K562 (cell line): ENCODE data around the gene MCC. TPM values are rescaled to one million over a fixed set of nuclear protein-coding genes. Genes with fewer than 3 reads are reported as not detected.

Source experiments
- ATAC-seq: fragments of 200-7000 bp; cut with Tn5 transposase; 3 replicates; pipeline ENCODE4 v1.9.1; 2020; ENCODE audit warnings: moderate library complexity
- BruUV-seq: library from RNA; stranded (reverse); fragments of 400-500 nt; replicated peaks from 2 replicates; lab custom pipeline; 2021; lab: Mats Ljungman, UMichigan
- CTCF ChIA-PET: fragments of 300-600 bp; formaldehyde crosslinking; extraction: SDS; loops from one replicate; lab custom pipeline; 2021; ENCODE audit warnings: low intra/inter-chr PET ratio; lab: Yijun Ruan, JAX
- POLR2A ChIA-PET: fragments of 300-600, 350-650 bp; sonication (Branson Sonifier 250); formaldehyde crosslinking; extraction: SDS; loops from one replicate; lab custom pipeline; 2021; ENCODE audit warnings: antibody characterized with exemption, inconsistent platforms; lab: Yijun Ruan, JAX
- DNase-seq, 4 experiments: peaks; one replicate each; pipeline versions ENCODE4 v3.0.0 to v3.0.0-alpha.2; 2011 to 2018; ENCODE audit warnings: low spot score in 3 of 4, mixed read lengths in 3 of 4; ENCODE audit errors: extremely low read depth in 1 of 4
- FAIRE-seq: peaks from 2 replicates; lab custom pipeline; 2011; peaks lifted over from hg19 to GRCh38; lab: Jason Lieb, UNC
- H2AFZ ChIP-seq: 2 replicates; pipeline ENCODE4 v1.6.0; 2011; ENCODE audit warnings: low read depth, low read length, control low read depth, inconsistent platforms
- H3K27ac ChIP-seq: fragments of 200-600 bp; 3 replicates; pipeline ENCODE4 v1.8.0; 2011; ENCODE audit warnings: low read depth, mild to moderate bottlenecking, control low read depth, inconsistent platforms, low read length, moderate library complexity, mixed read lengths; ENCODE audit errors: extremely low read depth
- H3K27me3 ChIP-seq, 2 experiments: fragments of 300-600 bp in 1 of 2; 2 replicates in 1 of 2; 3 replicates in 1 of 2; pipeline versions ENCODE4 v1.6.0 to v1.8.0; 2011; ENCODE audit warnings: inconsistent platforms in 2 of 2, low read length in 2 of 2, mild to moderate bottlenecking in 1 of 2, mixed read lengths in 1 of 2, moderate library complexity in 1 of 2; ENCODE audit not compliant: control insufficient read depth in 2 of 2, insufficient read depth in 2 of 2
- H3K36me3 ChIP-seq: fragments of 300-600 bp; 3 replicates; pipeline ENCODE4 v1.8.0; 2011; ENCODE audit warnings: mild to moderate bottlenecking, low read length, inconsistent platforms; ENCODE audit not compliant: control insufficient read depth, insufficient read depth
- H3K4me1 ChIP-seq, 2 experiments: fragments of 200-600 bp in 1 of 2; replicated peaks in 1 of 2; 2 replicates in 1 of 2; 3 replicates in 1 of 2; pipeline versions ENCODE4 v1.5.1 to v1.8.0; 2011; ENCODE audit warnings: inconsistent platforms in 2 of 2, low read length in 2 of 2, mild to moderate bottlenecking in 1 of 2, mixed read lengths in 1 of 2, moderate library complexity in 1 of 2; ENCODE audit not compliant: control insufficient read depth in 2 of 2, insufficient read depth in 2 of 2
- H3K4me2 ChIP-seq: 2 replicates; pipeline ENCODE4 v1.6.1; 2011; ENCODE audit warnings: low read length, control low read depth, inconsistent platforms, mixed read lengths; ENCODE audit not compliant: insufficient read depth
- H3K4me3 ChIP-seq: fragments of 200-600 bp; sonication (generic), shearing (Covaris generic); 2 replicates; pipeline ENCODE4 v1.5.1; 2016; ENCODE audit warnings: control low read depth, inconsistent platforms
- H3K79me2 ChIP-seq: fragments of 200-600 bp; 3 replicates; pipeline ENCODE4 v1.8.0; 2011; ENCODE audit warnings: low read length, inconsistent platforms; ENCODE audit not compliant: control insufficient read depth, insufficient read depth
- H3K9ac ChIP-seq, 2 experiments: 2 replicates each; pipeline versions ENCODE4 v1.6.0 to v1.6.1; 2011; ENCODE audit warnings: low read depth in 2 of 2, low read length in 2 of 2, control low read depth in 1 of 2, inconsistent platforms in 1 of 2, mild to moderate bottlenecking in 1 of 2, mixed read lengths in 1 of 2; ENCODE audit not compliant: insufficient read depth in 1 of 2
- H3K9me1 ChIP-seq: one replicate; pipeline ENCODE4 v1.6.0; 2011; ENCODE audit warnings: inconsistent platforms, mild to moderate bottlenecking, low read length, moderate library complexity; ENCODE audit not compliant: control insufficient read depth, insufficient read depth
- H3K9me3 ChIP-seq: replicated peaks from 2 replicates; pipeline ENCODE4 v1.5.1; 2011; ENCODE audit warnings: low read depth, low read length, inconsistent platforms; ENCODE audit not compliant: control insufficient read depth, insufficient read depth
- H4K20me1 ChIP-seq: replicated peaks from 2 replicates; pipeline ENCODE4 v1.6.1; 2011; ENCODE audit warnings: low read length, inconsistent platforms, mixed read lengths; ENCODE audit not compliant: control insufficient read depth, insufficient read depth
- BRD9 ChIP-seq: fragments of 450-650 bp; IDR thresholded peaks from 2 replicates; pipeline ENCODE4 v1.6.1; 2018; ENCODE audit warnings: low read depth; ENCODE audit not compliant: partially characterized antibody
- CHD2 ChIP-seq: IDR thresholded peaks from 2 replicates; pipeline ENCODE4 v1.6.1; 2011; ENCODE audit warnings: low read depth, low read length
- CXXC5 ChIP-seq: fragments of 250-450 bp; sonication (Bioruptor Pico); IDR thresholded peaks from 2 replicates; pipeline ENCODE4 v1.8.0; 2022; ENCODE audit warnings: inconsistent platforms, mild to moderate bottlenecking, moderate library complexity
- HCFC1 ChIP-seq: IDR thresholded peaks from 2 replicates; pipeline ENCODE4 v1.6.1; 2012; ENCODE audit warnings: low read depth, low read length, improper control_type of control experiment
- HNRNPL ChIP-seq: fragments of 200-400 bp; formaldehyde crosslinking; IDR thresholded peaks from 2 replicates; pipeline ENCODE4 v1.6.1; 2017; ENCODE audit warnings: low read depth, mild to moderate bottlenecking, low read length
- MEF2D ChIP-seq: conservative IDR thresholded peaks from 2 replicates; pipeline ENCODE4 v1.6.1; 2016; ENCODE audit warnings: low read depth, missing genetic modification characterization, missing compliant biosample characterization
- NEUROD1 ChIP-seq: fragments of 150-350 bp; IDR thresholded peaks from 2 replicates; pipeline ENCODE4 v1.6.1; 2014; ENCODE audit warnings: borderline replicate concordance, low read length, low read depth; ENCODE audit not compliant: partially characterized antibody
- RBM39 ChIP-seq: fragments of 200-400 bp; formaldehyde crosslinking; optimal IDR thresholded peaks from 2 replicates; pipeline ENCODE3; 2018; ENCODE audit warnings: low read depth, low read length
- SPI1 ChIP-seq: IDR thresholded peaks from 2 replicates; pipeline ENCODE4 v1.6.1; 2011; ENCODE audit warnings: low read depth, low read length, control low read depth, borderline replicate concordance
- SRF ChIP-seq, 2 experiments: fragments of 250-450, 450-650 bp in 1 of 2; sonication (Bioruptor Pico) in 1 of 2; sonication (generic) in 1 of 2; formaldehyde crosslinking; IDR thresholded peaks; 2 replicates each; pipeline versions ENCODE4 v1.5.0 to v1.5.1; 2020 to 2022; ENCODE audit warnings: mild to moderate bottlenecking in 1 of 2, missing genetic modification reagents in 1 of 2
- TBL1XR1 ChIP-seq, 2 experiments: IDR thresholded peaks; 2 replicates each; pipeline ENCODE4 v1.6.1; 2012; ENCODE audit warnings: improper control_type of control experiment in 2 of 2, low read length in 2 of 2, mild to moderate bottlenecking in 1 of 2
- TEAD4 ChIP-seq, 2 experiments: sonication (generic) in 1 of 2; formaldehyde crosslinking in 1 of 2; IDR thresholded peaks; 2 replicates each; pipeline versions ENCODE4 v1.6.1 to v1.8.0; 2012 to 2022; ENCODE audit warnings: borderline replicate concordance in 1 of 2, inconsistent platforms in 1 of 2, low read length in 1 of 2, mild to moderate bottlenecking in 1 of 2, missing genetic modification reagents in 1 of 2
- TSC22D4 ChIP-seq: fragments of 450-650 bp; IDR thresholded peaks from 2 replicates; pipeline ENCODE4 v1.6.1; 2016; ENCODE audit warnings: missing genetic modification characterization, missing biosample characterization, control low read depth
- ZNF57 ChIP-seq: fragments of 450-650 bp; formaldehyde crosslinking; IDR thresholded peaks from 2 replicates; pipeline ENCODE4 v1.4.0; 2020; ENCODE audit warnings: mild to moderate bottlenecking, moderate library complexity
- WGBS: fragments of 100-300 bp; shearing (Covaris generic); methylation state at CpG from one replicate; pipeline ENCODE4 v1.1.6; 2016; ENCODE audit warnings: low coverage, mixed read lengths; ENCODE audit not compliant: insufficient coverage; ENCODE audit errors: missing lambda C conversion rate; 5-methylcytosine and 5-hydroxymethylcytosine counted together
- in situ Hi-C: fragments of 300-500 bp; cut with MboI; formaldehyde crosslinking; loops from 4 replicates; pipeline ENCODE4 v1.15.0; 2018; ENCODE audit warnings: inconsistent platforms, mixed read lengths
- intact Hi-C: fragments of 100-400 bp; cut with micrococcal nuclease; formaldehyde crosslinking; loops from 2 replicates; pipeline ENCODE4 v1.14.2; 2022
- polyA plus RNA-seq, 8 experiments: library from polyadenylated mRNA; depleted of rRNA in 4 of 8; stranded (reverse) in 5 of 8; unstranded in 3 of 8; fragments of >200 nt; fragmentation: Nextera tagmentation in 2 of 8; fragmentation: Illumina TruSeq in 1 of 8; extraction: Ambion mirVana in 2 of 8; extraction: Trizol in 1 of 8; gene quantifications; 2 replicates each; pipeline versions ENCODE4 v1.2.1 to v1.2.3, GENCODE V29; 2011 to 2014; ENCODE audit warnings: inconsistent platforms in 1 of 8, missing spikeins in 1 of 8
- total RNA-seq, 7 experiments: library from RNA; depleted of rRNA in 6 of 7; stranded (reverse); fragments of >200 nt in 6 of 7; fragmentation: Illumina TruSeq in 2 of 7; extraction: Trizol in 2 of 7; gene quantifications; 2 replicates each; pipeline versions ENCODE4 v1.2.1 to v1.2.3, GENCODE V29; 2011 to 2021; ENCODE audit warnings: low replicate concordance in 1 of 7
- TF ChIP-seq, protein P1 (sequence below): sonication (generic); formaldehyde crosslinking; IDR thresholded peaks from 2 replicates; pipeline ENCODE4 v1.8.0; 2022; ENCODE audit warnings: mild to moderate bottlenecking, missing genetic modification reagents
- TF ChIP-seq, protein P2 (sequence below): fragments of 250-450 bp; sonication (Bioruptor Pico); IDR thresholded peaks from 2 replicates; pipeline ENCODE4 v1.8.0; 2022; ENCODE audit warnings: inconsistent platforms

The MCC gene
- total and polyA plus RNA-seq, 9 of the 15 experiments (the other 6 are each of a cell fraction or from before 2014, with no cell fraction given) = 0.04 to 0.24 (median 0.06) TPM; not detected in 1

DNA sequence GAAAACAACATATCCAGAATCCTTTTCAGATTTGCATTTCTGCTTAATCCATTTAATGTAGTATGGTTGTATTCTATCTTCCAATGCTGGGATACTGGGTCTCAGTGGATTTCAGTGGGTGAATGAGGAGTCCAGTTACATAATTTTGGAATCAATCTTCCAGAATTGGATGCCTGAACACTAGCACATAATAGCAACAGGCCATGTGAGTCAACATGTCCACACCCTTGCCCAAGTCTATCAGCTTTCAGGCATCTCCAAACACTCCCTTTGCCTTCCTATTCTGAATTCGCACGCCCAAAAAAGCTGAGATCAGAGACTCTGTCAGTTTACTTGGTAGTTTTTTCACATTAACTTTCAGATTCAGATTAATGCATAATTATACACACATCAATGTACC lies 256.0 kb downstream of the MCC start (continued):
- TF ChIP-seq, protein P1, sequence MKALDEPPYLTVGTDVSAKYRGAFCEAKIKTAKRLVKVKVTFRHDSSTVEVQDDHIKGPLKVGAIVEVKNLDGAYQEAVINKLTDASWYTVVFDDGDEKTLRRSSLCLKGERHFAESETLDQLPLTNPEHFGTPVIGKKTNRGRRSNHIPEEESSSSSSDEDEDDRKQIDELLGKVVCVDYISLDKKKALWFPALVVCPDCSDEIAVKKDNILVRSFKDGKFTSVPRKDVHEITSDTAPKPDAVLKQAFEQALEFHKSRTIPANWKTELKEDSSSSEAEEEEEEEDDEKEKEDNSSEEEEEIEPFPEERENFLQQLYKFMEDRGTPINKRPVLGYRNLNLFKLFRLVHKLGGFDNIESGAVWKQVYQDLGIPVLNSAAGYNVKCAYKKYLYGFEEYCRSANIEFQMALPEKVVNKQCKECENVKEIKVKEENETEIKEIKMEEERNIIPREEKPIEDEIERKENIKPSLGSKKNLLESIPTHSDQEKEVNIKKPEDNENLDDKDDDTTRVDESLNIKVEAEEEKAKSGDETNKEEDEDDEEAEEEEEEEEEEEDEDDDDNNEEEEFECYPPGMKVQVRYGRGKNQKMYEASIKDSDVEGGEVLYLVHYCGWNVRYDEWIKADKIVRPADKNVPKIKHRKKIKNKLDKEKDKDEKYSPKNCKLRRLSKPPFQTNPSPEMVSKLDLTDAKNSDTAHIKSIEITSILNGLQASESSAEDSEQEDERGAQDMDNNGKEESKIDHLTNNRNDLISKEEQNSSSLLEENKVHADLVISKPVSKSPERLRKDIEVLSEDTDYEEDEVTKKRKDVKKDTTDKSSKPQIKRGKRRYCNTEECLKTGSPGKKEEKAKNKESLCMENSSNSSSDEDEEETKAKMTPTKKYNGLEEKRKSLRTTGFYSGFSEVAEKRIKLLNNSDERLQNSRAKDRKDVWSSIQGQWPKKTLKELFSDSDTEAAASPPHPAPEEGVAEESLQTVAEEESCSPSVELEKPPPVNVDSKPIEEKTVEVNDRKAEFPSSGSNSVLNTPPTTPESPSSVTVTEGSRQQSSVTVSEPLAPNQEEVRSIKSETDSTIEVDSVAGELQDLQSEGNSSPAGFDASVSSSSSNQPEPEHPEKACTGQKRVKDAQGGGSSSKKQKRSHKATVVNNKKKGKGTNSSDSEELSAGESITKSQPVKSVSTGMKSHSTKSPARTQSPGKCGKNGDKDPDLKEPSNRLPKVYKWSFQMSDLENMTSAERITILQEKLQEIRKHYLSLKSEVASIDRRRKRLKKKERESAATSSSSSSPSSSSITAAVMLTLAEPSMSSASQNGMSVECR = no peak
- TF ChIP-seq HCFC1 = no peak
- TF ChIP-seq CHD2 = no peak
- no peak for TF ChIP-seq RBM39
- TF ChIP-seq MEF2D = no peak

DNA sequence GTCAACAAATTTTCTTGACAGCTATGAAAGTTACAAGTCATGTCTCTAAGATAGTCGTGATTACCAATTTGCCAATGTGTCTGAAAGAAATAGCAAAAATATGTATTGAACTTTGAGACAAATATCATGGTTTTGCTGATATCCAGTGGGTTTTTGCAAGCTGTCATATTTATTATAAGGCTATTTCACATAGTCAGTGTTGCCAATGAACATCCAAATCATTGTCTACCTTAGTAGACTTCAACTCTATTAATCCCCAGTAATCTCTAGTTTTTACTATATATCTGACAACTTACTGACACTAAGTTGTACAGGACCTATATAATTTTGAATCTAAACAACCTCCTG lies 256.6 kb downstream of the MCC start:
- CTCF ChIA-PET = no interaction called here
- no peak overlapping the region for H3K4me3 ChIP-seq
- POLR2A ChIA-PET = interaction anchor here (2.1 kb wide), 1 partner anchor 9 kb away, joined by 4 read pairs; no protein-coding TSS in a partner anchor
- no peaks in the 10 kb centered on the region for H3K9me1 ChIP-seq
- no peak for DNase-seq
- no peak overlapping the region for H3K27ac ChIP-seq
- H3K79me2 ChIP-seq = no peaks in the 10 kb centered on the region
- H3K36me3 ChIP-seq = no peaks in the 10 kb centered on the region
- no peak overlapping the region for H3K4me2 ChIP-seq
- no peaks in the 10 kb centered on the region for H4K20me1 ChIP-seq
- BruUV-seq = no TSS peak
- no peaks in the 10 kb centered on the region for H3K9me3 ChIP-seq
- peaks cover 3 to 10% of the 10 kb centered on the region in 2 experiments; a peak in 2 of 5 replicates for H3K27me3 ChIP-seq
- in situ Hi-C loops = no loop called here
- no peak overlapping the region for H3K9ac ChIP-seq
- H2AFZ ChIP-seq = no peak overlapping the region
- intact Hi-C loops = no loop called here
- ATAC-seq = no peak
- no peaks in the 10 kb centered on the region for H3K4me1 ChIP-seq
- no peak for FAIRE-seq
- WGBS = 0% methylated on average over 1 of the region's 1 CpG
- TF ChIP-seq BRD9 = no peak
- TF ChIP-seq HNRNPL = no peak
- no peak for TF ChIP-seq TSC22D4 (tag)
- TF ChIP-seq TEAD4 (IDR thresholded peaks at IDR 0.05; ENCODE audit: low read length) = no peak
- no peak for TF ChIP-seq TEAD4 (CRISPR knock-in tag; IDR thresholded peaks at IDR 0.05; ENCODE audit: borderline replicate concordance)
- TF ChIP-seq CXXC5 (CRISPR knock-in tag) = no peak
- TF ChIP-seq SRF (CRISPR knock-in tag; IDR thresholded peaks at IDR 0.05) = no peak
- no peak for TF ChIP-seq SPI1
- no peak for TF ChIP-seq TBL1XR1 (IDR thresholded peaks at IDR 0.05; ENCODE audit: low read length in 2 of 2)
- no peak for TF ChIP-seq ZNF57
- no peak for TF ChIP-seq NEUROD1
- TF ChIP-seq, protein P2, sequence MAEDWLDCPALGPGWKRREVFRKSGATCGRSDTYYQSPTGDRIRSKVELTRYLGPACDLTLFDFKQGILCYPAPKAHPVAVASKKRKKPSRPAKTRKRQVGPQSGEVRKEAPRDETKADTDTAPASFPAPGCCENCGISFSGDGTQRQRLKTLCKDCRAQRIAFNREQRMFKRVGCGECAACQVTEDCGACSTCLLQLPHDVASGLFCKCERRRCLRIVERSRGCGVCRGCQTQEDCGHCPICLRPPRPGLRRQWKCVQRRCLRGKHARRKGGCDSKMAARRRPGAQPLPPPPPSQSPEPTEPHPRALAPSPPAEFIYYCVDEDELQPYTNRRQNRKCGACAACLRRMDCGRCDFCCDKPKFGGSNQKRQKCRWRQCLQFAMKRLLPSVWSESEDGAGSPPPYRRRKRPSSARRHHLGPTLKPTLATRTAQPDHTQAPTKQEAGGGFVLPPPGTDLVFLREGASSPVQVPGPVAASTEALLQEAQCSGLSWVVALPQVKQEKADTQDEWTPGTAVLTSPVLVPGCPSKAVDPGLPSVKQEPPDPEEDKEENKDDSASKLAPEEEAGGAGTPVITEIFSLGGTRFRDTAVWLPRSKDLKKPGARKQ = no peak
